OCI-LY3 (cell line): ENCODE measurements around the gene PRRT4.

ENCODE experiments used
- EZH2phosphoT487 ChIP-seq: fragments of 200-600 bp; shearing (Covaris generic); IDR thresholded peaks from 2 replicates; pipeline ENCODE4 v1.6.1; 2018; ENCODE audit warnings: antibody characterized with exemption, mixed run types, low read depth
- TF ChIP-seq, protein P1 (sequence below): fragments of 200-600, 300-600 bp; sonication (generic); IDR thresholded peaks from 2 replicates; pipeline ENCODE4 v1.5.1; 2014; ENCODE audit warnings: antibody characterized with exemption, low read length, low read depth

DNA sequence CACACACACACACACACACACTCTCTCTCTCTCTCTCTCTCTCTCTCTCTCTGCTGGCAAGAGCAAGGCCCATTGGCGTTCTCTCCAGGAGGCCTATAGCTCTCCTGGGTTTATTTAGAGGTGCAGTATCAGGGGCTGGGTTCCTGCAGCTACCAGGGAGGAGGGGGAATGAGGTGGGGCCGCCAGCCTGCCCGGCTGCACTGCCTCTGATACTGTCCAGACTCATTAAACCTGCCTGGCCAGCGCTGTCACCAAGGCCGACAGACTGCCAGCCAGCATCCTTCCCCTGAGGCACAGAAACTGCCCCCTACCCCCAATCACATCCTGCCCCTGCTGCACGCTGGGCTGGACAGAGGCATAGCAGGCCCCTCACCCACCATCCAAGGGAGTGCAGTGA lies 4.3 kb downstream of the PRRT4 start:
- TF ChIP-seq, protein P1, sequence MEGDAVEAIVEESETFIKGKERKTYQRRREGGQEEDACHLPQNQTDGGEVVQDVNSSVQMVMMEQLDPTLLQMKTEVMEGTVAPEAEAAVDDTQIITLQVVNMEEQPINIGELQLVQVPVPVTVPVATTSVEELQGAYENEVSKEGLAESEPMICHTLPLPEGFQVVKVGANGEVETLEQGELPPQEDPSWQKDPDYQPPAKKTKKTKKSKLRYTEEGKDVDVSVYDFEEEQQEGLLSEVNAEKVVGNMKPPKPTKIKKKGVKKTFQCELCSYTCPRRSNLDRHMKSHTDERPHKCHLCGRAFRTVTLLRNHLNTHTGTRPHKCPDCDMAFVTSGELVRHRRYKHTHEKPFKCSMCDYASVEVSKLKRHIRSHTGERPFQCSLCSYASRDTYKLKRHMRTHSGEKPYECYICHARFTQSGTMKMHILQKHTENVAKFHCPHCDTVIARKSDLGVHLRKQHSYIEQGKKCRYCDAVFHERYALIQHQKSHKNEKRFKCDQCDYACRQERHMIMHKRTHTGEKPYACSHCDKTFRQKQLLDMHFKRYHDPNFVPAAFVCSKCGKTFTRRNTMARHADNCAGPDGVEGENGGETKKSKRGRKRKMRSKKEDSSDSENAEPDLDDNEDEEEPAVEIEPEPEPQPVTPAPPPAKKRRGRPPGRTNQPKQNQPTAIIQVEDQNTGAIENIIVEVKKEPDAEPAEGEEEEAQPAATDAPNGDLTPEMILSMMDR = no peak
- no peak for TF ChIP-seq EZH2phosphoT487
